ENCODE measurements around the gene ZNF138.
A peak's percentile ranks its signal among the peaks of the same experiment; 100 is the strongest.
"Not testable (repeated sequence)": the region's sequence is repeated elsewhere in the genome, so short reads cannot be mapped to it uniquely, and the experiment has no call there.

Gene ZNF138

DNA sequence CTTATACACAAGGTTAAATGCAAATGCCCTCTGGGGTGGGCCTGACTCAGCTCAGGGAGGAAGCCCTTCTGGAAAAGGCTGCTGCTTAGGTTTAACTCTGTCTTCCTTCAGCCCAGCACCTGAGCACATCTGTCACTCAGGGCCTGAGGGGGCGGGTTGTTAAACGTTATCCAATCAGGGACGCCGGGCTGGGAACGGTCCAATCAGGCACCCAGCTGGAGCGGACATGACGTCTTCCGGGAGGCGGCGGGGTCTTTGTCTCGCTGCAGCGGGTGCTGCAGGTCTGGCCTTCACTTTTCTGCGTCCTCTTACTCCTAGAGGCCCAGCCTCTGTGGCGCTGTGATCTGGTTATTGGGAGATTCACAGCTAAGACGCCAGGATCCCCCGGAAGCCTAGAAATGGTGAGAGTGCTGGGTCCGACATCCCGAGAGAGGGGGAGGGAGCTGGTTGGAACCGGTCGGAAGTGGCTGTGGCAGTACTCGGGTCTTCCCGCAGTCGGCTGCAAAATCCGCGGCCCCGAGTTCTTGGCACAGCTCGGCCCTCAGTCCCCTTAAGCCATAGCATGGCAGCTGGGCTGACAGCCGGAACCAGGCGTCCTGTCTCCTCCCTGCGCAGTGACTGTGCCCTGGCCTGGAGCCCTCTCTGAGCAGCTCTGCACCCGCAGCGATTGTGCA, at the start of gene ZNF138:
Gene ZNF138, plus strand, starts transcription at position 258 of the 674 bp plus-strand sequence. Its CDS starts 141 bp downstream, at position 399.
- peak; percentile 100 for DNase-seq (ENCODE audit: low spot score)

DNA sequence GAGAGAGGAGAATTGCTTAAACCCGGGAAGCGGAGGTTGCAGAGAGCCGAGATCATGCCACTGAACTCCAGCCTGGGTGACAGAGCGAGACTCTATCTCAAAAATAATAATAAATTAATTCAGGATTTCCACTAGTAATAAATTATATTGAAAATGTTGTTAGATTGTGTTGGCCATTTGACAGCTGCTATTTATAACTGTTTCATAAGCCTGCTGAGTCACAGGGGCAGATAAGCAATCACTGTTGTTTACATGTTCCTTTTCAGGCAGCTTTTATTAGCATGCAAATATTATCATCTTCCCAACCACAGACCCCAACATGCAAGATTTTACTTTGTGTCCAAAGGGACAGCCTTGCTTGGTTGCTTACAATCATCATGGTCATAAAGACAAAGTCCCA, 49.5 kb upstream of the ZNF138 start:
- no peak for DNase-seq (ENCODE audit: low spot score)

DNA sequence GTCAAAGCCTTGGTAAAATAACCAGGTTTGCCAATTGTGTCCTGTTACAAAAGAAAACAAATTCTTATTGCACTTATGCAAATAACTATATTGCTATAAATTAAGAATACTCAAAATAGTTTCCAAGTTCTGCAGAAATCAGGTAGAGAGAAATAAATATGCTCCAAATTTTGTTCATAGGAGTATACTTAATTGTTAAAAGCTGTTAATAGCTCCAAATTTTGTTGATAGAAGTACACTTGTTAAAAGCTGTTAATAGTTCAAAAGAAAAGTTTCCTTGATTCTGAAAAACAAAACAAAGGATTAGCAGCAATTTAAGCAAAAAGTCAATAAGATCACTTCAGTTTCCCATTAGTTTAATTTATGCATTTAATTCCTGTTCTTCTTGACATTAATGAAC, 46.4 kb upstream of the ZNF138 start:
- no peak for DNase-seq (ENCODE audit: low spot score)

DNA sequence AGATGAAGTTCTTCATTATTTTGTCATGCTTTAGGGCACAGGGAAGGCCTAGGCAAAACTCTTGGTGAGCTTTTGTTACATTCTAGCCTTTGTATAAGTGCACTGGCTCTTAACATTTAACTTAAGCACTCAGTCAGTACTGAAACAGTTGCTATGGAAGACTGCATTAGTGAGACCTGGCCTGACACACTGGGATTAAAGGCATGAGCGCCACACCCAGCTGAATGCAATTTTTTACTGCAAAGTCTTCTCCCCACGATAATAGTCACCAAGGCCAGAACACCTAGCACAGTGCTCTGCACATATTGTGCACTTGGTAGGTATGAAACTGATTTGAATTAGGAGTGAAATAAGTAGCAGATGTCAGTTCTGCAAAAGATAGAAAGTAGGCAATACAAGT, 41.2 kb upstream of the ZNF138 start:
- DNase-seq (ENCODE audit: low spot score), result no peak

DNA sequence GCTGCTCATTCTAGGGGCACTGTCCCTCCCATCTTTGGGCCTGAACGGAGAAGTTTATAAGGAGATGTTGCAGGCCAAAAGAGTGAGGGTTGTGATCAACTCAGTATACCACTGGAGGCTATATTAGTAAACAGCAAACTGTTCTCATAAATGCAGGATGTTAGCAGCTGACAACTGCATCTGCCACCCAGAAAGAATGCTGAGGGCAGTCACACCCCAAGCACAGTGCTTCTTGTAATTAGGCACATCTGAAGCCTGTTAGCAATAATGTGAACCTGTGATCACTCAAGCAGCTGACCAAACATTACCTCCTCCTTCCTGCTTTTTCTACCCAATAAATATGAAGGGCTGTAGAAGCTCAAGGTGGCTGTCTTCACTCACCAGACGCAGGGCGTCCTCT, 38.4 kb upstream of the ZNF138 start:
- DNase-seq (ENCODE audit: low spot score), result no peak

DNA sequence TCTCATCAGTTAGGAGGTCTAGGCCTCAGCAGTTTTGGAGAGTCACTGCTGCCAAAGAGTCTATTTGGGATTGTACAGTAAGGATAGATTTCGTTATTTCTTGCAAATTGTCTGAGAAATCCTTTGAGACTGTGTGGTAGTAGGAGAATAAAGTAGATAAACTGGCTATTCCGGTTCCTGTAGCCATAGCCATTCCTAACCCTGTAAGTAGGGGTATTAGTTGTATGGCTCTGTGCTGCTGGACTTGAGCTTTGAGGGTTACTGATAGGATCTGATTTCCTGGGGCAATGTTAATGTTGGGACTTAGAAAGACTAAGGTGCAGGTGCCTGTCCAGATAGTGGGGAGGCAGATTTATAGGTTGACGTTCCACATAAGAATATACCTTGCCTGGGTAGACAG, 36.1 kb upstream of the ZNF138 start:
- no peak for DNase-seq (ENCODE audit: low spot score)

DNA sequence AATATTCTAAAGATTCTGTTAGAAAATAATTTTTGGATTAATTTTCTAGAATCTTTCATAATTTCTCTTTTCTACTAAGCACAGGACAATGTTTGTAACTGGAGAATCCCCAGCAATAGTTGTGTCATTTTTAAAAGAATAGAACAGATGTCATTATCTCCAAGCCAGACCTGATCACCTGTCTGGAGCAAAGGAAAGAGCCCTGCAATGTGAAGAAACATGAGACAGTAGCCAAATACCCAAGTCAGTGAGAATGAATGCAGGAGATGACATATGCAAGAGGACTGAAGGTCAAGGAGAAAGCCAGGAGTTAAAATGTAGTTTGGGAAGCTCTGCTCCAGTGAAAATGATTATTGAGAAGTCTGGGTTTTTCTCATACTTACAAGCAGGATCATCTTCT, 25.4 kb upstream of the ZNF138 start:
- DNase-seq (ENCODE audit: low spot score), result no peak

DNA sequence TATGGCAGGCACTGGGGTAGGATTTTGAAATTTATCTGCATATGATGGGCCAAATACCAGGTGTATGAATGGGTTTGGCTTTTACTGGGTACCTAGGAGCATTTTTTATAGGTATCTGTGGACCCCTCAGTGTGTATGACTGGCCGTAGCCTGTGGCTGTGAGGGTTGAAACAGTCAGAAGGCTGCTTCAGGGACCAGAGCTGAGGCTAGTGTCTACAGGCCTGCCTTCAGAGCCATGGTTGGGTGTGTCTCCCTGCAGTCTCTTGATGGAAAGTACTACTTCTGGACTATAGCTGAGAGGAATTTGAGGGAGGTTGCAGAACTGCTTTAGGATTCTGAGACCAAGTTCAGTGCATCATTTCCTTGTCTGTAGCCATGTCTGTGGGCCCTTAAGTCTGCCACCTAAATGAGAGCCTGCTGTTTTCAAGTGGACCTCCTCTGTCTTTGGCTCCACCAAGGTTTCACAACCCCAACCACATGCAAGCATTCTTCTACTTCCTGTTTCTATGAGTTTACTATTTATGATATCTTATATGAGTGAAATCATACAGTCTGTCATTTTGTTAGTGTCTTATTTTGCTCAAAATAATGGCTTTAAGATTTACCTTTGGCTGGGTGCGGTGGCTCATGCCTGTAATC, 19.9 kb upstream of the ZNF138 start:
- DNase-seq (ENCODE audit: low spot score), result no peak

DNA sequence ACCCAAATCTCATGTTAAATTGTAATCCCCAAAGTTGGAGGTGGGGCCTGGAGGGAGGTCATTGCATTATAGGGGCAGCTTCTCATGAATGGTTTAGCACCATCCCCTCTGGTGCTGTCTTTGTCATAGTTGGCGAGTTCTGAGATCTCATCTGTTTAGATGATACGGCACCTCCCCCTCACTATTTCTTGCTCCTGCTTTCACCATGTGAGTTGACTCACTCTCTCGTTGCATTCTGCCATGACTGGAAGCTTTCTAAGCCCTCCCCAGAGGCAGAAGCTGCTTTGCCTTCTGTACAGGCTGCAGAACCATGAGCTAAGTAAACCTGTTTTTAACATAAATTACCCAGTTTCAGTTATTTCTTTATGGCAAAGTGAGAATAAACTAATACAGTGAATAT, 18.9 kb upstream of the ZNF138 start:
- no peak for DNase-seq (ENCODE audit: low spot score)

DNA sequence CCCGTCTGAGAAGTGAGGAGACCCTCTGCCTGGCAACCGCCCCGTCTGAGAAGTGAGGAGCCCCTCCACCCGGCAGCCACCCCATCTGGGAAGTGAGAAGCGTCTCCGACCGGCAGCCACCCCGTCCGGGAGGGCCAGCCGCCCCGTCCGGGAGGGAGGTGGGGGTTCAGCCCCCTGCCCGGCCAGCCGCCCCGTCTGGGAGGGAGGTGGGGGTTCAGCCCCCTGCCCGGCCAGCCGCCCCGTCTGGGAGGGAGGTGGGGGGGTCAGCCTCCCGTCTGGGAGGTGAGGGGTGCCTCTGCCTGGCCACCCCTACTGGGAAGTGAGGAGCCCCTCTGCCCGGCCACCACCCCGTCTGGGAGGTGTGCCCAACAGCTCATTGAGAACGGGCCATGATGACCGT, 9.4 kb upstream of the ZNF138 start:
- not testable (repeated sequence) for DNase-seq (ENCODE audit: low spot score)

DNA sequence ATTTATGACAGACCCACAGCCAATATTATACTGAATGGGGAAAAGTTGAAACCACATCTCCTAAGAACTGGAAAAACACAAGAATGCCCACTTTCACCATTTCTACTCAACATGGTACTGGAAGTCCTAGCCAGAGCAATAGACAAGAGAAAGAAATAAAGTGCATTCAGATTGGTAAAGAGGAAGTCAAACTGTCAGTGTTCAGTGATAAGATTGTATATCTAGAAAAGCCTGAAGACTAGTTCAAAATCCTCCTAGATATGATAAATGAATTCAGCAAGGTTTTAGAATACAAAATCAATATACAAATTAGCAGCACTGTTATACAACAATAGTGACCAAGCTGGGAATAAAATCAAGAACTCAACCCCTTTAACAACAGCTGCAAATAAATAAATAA, 6.9 kb upstream of the ZNF138 start:
- DNase-seq (ENCODE audit: low spot score), result no peak

DNA sequence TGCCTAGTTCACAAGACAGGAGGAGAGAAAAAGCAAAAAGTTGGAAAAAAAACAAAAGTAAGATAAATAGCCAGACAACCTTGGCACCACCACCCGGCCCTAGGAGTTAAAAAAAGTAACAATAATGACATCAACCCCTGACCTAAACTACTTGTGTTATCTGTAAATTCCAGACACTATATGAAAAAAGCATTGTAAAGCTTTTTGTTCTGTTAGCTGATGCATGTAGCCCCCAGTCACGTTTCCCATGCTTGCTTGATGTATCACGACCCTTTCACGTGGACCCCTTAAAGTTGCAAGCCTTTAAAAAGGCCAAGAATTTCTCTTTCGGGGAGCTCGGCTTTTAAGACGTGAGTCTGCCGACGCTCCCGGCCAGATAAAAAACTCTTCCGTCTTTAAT, 5.0 kb upstream of the ZNF138 start:
- not testable (repeated sequence) for DNase-seq (ENCODE audit: low spot score)

DNA sequence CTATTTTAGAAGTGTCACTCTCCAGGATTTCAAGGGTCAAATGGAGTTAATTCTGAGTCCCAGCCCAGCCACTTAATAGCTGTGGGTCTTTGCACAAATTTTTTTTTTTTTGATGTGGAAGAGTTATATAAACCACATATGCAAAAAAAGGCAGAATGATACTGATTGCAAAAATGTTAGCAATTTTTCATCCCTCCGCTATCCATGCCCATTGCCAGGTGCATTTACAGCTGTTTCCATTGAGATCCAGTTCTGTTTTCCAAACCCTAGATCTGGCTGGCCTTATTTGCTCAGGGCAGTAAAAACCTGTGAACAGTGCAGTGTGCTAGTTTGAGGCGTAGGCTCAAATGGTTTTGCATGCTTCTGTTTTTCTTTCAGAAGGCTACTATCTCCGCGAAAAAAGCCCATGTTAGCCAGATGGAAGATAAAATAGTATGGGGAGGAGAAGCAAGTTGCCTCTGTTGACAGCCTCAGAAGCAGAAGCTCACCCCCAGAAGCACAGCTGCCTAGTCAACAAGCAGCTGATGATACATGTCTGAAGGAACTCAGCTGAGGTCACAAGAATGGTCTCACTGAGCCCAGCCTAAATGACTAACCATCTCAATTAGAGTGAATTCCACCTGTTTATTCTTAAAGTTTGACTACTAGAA, 997 bp upstream of the ZNF138 start:
- DNase-seq (ENCODE audit: low spot score), result no peak

DNA sequence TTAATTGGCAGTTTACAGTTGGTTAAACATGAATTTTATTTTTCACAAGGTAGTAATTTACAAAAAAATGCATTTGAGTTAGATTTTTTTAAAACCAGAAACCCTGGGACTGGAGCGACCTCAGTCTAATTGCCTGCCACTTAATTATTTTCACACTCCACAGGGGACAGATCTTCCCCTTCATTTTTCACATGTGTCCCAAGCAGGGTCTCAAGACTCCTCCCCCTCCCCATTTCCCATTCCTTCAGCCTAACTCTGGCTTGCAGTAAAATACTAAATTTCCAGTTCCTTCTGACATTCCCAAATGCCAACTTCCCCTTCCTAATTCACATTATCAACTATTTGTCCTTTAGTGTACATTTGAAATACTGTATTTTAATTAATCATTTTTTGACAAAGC, 948 bp downstream of the ZNF138 start:
- no peak for DNase-seq (ENCODE audit: low spot score)

DNA sequence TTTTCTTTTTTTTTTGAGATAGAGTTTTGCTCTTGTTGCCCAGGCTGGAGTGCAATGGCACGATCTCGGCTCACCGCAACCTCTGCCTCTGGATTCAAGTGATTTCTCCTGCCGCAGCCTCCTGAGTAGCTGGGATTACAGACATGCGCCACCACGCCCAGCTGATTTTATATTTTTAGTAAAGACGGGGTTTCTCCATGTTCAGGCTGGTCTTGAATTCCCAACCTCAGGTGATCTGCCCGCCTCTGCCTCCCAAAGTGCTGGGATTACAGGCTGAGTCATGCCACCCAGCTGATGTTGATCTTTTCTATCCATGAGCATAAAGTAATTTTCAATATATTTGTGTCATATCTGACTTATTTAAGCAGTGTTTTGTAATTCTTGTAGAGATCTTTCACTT, 4.9 kb downstream of the ZNF138 start:
- DNase-seq (ENCODE audit: low spot score), result not testable (repeated sequence)

DNA sequence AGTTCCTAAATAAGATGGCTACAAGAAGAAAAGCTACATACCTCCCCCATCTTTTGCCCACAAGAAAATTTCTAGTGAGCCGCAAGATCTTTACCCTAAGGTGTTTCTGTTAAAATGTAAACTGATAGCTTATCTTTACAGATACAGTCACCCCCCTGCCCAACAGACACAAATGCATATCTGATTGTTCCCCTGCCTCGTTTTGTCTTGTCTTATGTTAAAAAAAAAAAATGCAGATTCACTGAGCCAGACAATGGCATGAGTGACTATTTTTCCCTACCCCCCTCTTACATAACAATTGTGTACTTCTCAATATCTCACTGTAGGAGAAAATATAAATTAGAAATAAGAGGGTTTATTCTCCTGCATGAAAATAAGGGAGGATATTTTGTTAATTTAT, 8.5 kb downstream of the ZNF138 start:
- no peak for DNase-seq (ENCODE audit: low spot score)

DNA sequence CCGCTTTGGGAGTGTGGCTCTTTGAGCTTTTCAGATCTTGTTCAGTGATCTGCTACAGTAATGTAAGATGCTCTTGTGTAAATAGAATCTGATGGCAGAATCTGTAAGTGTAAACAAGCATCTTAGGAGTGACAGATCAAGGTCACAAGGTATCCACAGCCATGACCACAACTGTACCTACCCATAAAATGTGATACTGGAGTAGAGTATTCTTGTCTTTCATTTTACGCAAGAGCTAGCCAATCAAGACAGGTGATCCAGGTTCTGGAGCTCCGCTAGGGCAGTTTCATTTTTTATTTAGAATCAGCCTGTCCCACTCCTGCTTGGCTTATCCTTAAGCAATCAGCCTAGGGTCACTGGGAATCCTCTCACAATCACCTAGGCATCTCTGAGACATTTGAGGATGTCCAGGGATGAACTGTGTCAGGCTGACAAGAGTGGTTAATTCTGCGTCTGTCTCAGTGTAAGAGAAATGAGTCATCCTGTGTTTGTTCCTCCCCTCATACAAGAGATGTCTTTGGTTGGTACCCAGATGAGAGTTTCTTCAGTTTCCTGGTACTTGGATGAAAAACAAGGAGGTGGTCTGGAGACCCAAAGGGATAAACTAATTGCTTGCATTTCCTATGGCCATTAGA, 13.6 kb downstream of the ZNF138 start:
- no peak for DNase-seq (ENCODE audit: low spot score)

DNA sequence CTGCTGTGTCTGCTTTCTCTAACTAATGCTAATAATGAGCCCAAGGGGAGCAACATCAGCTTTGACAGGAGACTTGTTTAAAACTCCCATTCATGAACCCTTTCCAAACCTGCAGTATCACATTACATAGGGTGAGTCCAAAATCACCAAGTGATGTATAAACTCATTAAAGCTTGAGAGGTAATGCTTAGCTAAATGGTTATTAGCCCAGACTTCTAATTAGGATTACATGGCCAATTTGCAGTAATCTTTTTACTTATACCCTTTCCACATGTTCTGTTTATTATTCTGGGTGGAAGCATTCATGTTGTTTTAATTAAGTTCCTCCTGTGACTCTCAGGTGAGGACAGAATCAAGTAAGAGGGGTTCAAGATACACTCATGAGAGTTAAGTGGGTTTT, 17.5 kb downstream of the ZNF138 start:
- no peak for DNase-seq (ENCODE audit: low spot score)

DNA sequence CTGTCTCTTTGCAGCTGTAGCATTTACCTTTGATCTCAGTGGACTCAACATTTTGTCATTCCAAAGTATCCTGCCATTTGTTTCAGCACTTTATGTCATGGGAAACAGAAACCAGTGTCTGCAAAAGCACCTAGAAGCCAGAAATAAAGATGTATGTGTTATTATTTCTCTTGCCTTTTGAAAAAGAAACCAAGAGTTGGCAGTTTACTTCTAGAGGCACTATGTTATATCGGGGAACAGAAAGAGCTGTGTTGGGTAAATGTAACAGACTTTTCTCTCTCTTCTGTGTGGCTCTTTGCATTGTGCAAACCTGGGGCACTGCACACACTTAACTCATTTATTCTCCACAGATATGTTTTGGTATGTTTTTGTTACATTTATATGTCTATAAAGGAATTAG, 36.7 kb downstream of the ZNF138 start:
- no peak for DNase-seq (ENCODE audit: low spot score)

DNA sequence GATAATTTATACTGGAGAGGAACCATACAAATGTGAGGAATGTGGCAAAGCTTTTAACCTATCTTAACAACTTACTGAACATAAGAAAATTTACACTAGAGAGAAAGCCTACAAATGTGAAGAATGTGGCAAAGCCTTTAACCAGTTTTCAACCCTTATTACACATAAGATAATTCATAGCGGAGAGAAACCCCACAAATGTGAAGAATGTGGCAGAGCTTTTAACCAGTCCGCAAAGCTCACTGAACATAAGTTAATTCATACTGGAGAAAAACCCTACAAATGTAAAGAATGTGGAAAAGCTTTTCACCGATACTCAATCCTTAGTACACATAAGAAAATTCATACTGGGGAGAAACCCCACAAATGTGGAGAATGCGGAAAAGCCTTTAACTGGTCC, 37.9 kb downstream of the ZNF138 start:
- no peak for DNase-seq (ENCODE audit: low spot score)

DNA sequence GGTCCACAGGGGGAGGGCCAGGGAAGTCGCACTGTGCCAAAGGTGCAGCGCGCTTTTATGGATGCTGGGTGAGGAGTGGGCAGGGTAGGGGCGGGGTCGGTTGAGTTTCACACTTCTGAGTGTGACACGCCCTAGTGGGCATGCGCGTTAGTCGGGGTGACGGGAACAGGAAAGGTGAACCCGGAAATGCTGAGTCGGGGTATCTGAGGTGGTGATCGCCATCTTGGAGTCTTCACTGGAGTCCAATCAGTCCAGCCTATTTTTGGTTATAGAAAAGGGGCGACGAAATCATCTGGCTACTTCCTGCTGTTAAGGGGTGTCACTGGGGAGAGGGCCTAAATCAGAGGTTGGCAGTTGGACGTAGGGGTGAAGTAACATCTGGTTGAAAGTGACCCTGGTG, 40.8 kb downstream of the ZNF138 start:
- no peak for DNase-seq (ENCODE audit: low spot score)

DNA sequence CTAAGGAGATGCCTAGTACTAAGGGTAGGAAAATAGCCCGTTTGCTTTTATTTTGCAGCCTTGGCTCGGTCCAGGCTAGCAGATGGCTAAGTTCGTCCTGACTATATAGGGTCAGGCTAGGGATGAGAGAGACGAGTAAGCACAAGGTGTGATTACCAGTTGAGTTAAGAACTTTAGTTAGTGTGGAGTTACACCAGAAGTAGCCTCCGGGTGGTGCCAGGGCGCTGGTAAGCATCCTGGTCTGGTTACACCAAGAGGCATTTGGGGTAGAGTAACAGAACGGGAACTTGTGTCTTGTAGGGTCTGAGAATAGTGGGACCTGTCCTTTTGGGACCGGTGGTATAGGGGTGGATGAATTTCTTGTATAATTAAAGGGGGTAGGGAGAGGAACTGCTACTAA, 41.6 kb downstream of the ZNF138 start:
- not testable (repeated sequence) for DNase-seq (ENCODE audit: low spot score)

DNA sequence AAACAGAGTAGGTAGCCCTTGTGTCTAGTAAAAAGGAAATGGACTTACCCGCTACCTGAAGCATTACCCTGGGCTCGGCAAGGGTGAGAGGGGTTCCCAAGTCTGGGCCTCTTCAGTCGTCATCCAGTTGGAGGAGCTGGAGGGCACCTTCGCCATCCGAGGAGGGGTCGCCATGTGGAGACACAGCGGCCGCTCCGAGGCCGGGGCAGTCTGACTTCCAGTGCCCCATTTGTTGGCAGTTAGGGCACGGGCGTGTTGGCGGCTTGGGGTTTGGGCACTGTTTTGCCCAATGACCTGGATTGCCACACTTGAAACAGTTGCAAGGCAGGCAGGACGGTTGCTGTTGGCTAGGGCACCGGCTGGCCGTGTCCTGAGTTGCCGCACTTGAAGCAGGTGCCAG, 43.8 kb downstream of the ZNF138 start:
- DNase-seq (ENCODE audit: low spot score), result not testable (repeated sequence)

All from HuH-7 (cell line).